HG03097 (cell line): ENCODE measurements around the gene TAS2R40.
"Not testable (repeated sequence)": the region's sequence is repeated elsewhere in the genome, so short reads cannot be mapped to it uniquely, and the experiment has no call there.

Experiments used
- ATAC-seq: cut with Tn5 transposase; IDR thresholded peaks from one replicate; pipeline ENCODE4 v1.9.1; 2021; ENCODE audit not compliant: unreplicated experiment, low FRiP score

TAS2R40 gene

DNA sequence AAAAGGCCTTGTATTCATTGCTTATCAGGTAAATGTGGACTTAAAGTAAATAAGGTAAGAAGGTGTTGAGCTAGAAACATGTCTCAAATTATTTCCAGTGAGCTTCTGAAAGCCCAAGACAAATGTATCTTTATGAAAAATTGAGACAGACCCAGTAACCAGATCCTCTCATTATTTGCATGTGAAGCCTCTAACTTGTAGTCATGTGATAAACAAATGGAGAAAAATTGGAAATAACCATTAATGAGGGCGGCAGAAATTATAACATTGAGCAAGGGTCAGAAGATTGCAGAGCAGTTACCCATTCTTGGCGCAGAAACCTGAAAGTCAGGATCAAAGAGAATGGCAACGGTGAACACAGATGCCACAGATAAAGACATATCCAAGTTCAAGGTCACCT is at the start of gene TAS2R40:
Gene TAS2R40, plus strand, starts transcription at position 301 of the 400 bp plus-strand sequence. Its CDS starts 42 bp downstream, at position 343.
- ATAC-seq: no peak

- no peak for ATAC-seq
Measured at GRCh38 chr7:143172354-143172753, 49.5 kb upstream of the TAS2R40 start.

GRCh38 chr7:143176128-143176527 is 45.7 kb upstream of the TAS2R40 start:
- no peak for ATAC-seq

DNA sequence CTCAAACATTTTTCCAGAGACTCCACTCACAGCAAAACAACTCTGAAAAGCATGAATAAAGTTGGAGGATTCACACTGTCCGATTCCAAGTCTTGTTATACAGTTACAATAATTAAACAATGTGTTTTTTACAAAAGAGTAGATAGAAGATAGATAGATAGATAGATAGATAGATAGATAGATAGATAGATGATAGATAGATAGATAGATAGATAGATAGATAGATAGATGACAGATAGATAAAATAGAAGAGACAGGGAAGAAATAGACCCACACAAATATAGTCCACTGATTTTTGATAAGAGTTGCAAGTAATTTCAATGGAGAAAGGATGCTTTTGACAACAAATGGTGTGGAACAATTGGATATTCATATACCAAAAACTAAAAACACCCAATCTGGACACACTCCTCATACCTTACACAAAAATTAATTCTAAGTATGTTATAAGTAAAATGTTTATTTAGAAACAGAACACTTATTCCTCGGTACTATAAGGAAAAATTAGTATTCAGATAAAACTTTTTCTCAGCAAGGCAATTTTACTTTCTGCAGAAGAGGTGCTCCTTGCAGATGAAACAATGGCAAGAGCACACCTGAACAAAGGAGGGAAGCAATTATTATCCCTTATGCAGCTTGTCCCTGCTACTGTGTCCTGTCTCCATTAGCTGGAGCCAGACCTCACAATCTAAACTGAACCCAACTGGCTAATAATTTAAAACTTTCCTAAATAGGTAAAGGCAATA is 44.3 kb upstream of the TAS2R40 start:
- ATAC-seq: no peak

DNA sequence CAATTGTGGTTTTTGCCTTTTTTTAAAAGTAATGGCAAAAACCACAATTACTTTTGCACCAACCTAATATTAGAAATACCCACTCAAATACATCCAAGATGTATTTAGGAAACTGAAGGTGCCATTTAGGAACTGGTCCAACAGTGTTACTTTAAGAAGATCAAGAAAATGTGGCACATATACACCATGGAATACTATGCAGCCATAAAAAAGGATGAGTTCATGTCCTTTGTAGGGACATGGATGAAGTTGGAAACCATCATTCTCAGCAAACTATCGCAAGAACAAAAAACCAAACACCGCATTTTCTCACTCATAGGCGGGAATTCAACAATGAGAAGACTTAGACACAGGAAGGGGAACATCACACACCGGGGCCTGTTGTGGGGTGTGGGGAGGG is 41.1 kb upstream of the TAS2R40 start:
- ATAC-seq: not testable (repeated sequence)

GRCh38 chr7:143181349-143181748 is 40.5 kb upstream of the TAS2R40 start:
- ATAC-seq: no peak

DNA sequence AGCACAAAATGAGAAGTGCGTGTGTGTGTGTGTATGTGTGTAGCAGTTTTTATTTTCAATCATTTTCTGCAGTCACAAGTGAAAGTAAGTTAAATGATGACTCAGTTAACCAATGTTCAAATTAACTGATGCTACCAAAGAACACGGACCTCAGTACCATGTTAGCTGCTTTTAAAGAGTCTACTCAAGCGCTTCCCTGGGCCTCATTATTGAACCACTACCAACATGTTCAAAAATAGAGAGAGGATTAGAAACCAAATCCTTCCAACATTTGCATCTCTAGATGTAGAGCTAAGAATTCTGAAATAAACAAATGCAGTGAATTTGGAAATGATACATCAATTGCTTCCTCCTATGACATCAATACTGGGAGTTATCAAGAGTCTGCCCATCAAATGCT is 38.8 kb upstream of the TAS2R40 start, which contains the start of gene TAS2R39:
Gene TAS2R39, plus strand, starts transcription at position 396 of the 400 bp plus-strand sequence. Its CDS starts 0 bp downstream, at position 396.
- no peak for ATAC-seq

- ATAC-seq: no peak
Measured at GRCh38 chr7:143185551-143185950, 36.3 kb upstream of the TAS2R40 start.

GRCh38 chr7:143188994-143189393 is 32.8 kb upstream of the TAS2R40 start:
- ATAC-seq: no peak

GRCh38 chr7:143193880-143194279 is 28.0 kb upstream of the TAS2R40 start:
- no peak for ATAC-seq

DNA sequence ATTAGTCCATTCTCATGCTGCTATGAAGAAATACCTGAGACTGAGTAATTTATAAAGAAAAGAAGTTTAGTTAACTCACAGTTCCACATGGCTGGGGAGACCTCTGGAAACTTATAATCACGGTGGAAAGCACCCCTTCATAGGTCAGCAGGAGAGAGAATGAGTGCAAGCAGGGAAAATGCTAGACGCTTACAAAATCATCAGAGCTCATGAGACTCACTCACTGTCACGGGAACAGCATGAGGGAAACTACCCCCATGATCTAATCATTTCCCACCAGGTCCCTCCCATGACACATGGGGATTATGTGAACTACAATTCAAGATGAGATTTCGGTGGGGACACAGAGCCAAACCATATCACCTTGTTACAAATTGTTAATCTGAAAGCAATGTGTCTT is 22.8 kb upstream of the TAS2R40 start:
- ATAC-seq: peak; percentile 50

DNA sequence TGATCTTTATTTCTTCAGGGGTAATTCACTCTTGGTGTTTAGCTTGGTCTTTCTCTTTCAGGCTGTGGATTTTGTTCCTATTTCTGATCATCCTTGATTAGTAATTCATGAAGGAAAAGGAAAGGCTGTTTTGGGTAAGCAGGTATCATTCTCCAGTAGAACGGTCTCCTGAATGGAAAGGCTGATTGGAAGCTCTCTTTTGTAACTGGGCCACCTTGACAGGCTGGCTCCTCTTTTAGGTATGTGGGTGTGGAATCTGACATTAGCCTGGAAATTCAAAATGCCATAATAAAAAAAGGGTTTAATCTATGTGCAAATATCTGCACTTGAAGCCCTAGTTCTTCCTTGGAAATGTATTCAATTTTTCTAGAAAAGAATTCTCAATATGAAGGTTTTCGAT is 19.7 kb upstream of the TAS2R40 start:
- no peak for ATAC-seq

DNA sequence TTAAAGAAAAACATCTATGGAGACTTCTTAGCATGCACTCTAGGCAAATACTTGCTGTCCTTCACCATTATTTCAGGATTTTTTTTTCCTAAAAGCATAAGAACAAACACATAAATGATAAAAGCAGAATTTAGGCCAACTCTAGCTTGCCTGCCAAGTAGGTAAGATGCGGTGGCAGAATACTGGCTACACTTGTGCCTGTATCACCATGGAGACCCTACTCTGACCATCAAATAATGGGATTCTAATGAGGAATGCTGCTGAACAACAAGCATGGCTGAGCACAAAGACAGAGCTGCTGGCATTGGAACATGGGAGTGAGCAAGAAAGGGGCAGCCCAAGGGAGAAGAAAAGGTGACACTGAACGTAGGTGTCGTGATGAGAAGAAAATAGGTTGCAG is 18.5 kb upstream of the TAS2R40 start:
- no peak for ATAC-seq

GRCh38 chr7:143205560-143206293 is 16.1 kb upstream of the TAS2R40 start:
- peak; percentile 91 for ATAC-seq

- no peak for ATAC-seq
Measured at GRCh38 chr7:143210541-143210940, 11.3 kb upstream of the TAS2R40 start.

GRCh38 chr7:143213478-143213877 is 8.4 kb upstream of the TAS2R40 start:
- not testable (repeated sequence) for ATAC-seq

GRCh38 chr7:143214789-143215679 is 6.8 kb upstream of the TAS2R40 start:
- peak; percentile 91 for ATAC-seq

GRCh38 chr7:143216151-143216550 is 5.7 kb upstream of the TAS2R40 start:
- ATAC-seq: no peak

DNA sequence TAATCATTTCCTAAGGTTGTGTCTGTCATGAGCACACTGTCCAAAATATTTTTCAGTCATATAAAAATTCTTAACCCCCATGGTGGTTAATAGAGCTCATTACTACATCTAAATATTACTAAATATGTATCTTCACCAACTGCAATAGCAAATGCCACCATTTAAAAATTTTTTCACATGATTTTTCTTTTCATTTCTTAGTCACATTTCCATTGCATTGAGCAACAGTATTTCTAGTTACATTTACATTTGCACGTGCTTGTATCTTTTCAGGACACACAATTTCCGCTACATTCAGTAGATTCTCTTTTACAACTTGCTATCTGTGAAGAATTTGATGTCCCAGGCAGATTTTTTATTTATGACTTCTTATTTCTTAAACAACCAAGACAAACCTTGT is 5.2 kb upstream of the TAS2R40 start:
- no peak for ATAC-seq

GRCh38 chr7:143217806-143218205 is 4.0 kb upstream of the TAS2R40 start:
- no peak for ATAC-seq

DNA sequence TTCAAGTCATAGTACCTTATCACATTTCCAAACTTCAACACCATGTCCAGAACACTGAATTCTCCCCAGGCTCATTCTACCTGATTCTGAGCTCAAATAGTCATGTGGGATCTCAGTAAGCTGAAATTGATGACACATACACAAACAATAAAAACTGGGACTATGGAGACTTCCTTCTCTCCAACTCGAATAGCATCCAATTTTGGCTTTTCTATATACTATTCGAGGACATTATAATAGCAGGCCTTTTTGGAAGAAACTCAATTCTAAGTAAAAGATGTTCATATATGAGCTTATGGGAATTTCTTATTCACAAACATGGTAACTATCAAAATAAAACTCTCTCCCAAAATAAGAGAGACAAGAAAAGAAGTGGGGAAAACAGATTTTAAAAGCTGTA is 551 bp upstream of the TAS2R40 start:
- ATAC-seq: no peak
